ENCODE results near the gene ADAM19. TPM values are rescaled to one million over a fixed set of nuclear protein-coding genes. Genes with fewer than 3 reads are reported as not detected.

Gene ADAM19
- total and polyA plus RNA-seq, 2 donors (not counting 1 experiment from before 2014, with no cell fraction given): 13.0 to 65.2 TPM

DNA sequence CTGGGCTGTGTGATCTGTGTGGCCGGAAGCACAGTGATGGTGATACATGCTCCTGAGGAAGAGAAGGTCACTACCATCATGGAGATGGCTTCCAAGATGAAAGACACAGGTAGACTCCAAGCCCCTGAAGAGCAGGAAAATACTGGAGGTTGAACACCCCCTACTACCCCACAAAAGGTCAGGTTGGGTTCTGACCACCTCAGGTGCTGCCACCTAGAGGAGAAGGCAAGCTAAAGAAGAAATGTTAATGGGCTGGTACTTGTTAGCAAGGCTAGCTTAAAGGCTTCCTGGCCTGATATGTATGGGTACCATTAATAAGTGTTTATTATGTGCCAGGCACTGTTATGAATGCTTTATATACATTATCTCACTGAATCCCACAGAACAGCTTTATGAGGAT is 103.9 kb downstream of the ADAM19 start:
- TF ChIP-seq CTCF (conservative IDR thresholded peaks at IDR 0.05 in 1 of 2, IDR thresholded peaks at IDR 0.05 in 1 of 2; ENCODE audit: low read depth in 1 of 2, low read length in 2 of 2) (peak; percentile 55 to 67), EZH2 (IDR thresholded peaks at IDR 0.05; ENCODE audit: low read length, missing control alignments) (no peak)
- peak; percentile 31 to 42 for DNase-seq (ENCODE audit: low read depth in 2 of 2)

DNA sequence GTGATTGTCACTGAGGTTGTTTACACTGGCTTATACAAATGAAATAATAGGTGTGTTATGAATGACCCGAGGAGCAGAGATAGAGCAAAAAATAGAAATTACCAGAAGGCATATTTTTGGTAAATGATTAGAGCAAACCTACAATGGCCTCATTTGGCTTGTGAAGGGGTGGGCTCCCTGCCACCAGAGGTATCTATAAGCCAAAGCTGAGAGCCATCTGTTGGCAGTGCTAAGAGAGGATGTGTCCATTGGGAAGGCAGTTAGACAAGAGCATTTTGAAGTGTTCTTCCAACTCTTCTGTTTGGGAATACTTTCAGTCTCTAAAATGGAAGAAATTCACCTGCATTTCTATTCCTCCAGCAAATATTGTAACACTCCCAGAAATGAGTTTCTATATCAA is 104.9 kb downstream of the ADAM19 start:
- no peaks in the 10 kb centered on the region for H3K27me3 ChIP-seq (ENCODE audit: control insufficient read depth, insufficient read depth, low read length)
- H3K4me2 ChIP-seq (ENCODE audit: extremely low read depth, insufficient read depth, low read length): no peak overlapping the region
- H3K9ac ChIP-seq (ENCODE audit: insufficient read depth, low read length): no peak overlapping the region
- no peaks in the 10 kb centered on the region for H3K79me2 ChIP-seq (ENCODE audit: control insufficient read depth, insufficient read depth, low read length)
- no peaks in the 10 kb centered on the region for H3K9me3 ChIP-seq (ENCODE audit: control insufficient read depth, insufficient read depth, low read depth, low read length)
- no peak for TF ChIP-seq EZH2 (IDR thresholded peaks at IDR 0.05; ENCODE audit: low read length, missing control alignments)
- H3K27ac ChIP-seq (ENCODE audit: insufficient read depth, low read length): no peak overlapping the region
- no peak for DNase-seq (ENCODE audit: low read depth in 2 of 2)
- no peak overlapping the region for H2AFZ ChIP-seq (ENCODE audit: low read length)
- peaks cover 2% of the 10 kb centered on the region for H3K4me1 ChIP-seq (ENCODE audit: control insufficient read depth, extremely low read depth, insufficient read depth, low read length)
- H3K4me3 ChIP-seq (replicated peaks in 1 of 4; ENCODE audit: control extremely low read depth in 1 of 4, insufficient read depth in 1 of 4, low read depth in 3 of 4, low read length in 4 of 4): no peak overlapping the region
- H4K20me1 ChIP-seq (ENCODE audit: control insufficient read depth, extremely low read depth, insufficient read depth, low read length): no peaks in the 10 kb centered on the region
- H3K36me3 ChIP-seq (ENCODE audit: control insufficient read depth, insufficient read depth, low read length): no peaks in the 10 kb centered on the region

More for the DNA sequence above, 103.9 kb downstream of the ADAM19 start:
- Histone ChIP-seq H3K27me3 (ENCODE audit: control insufficient read depth, insufficient read depth, low read length) (no peaks in the 10 kb centered on the region), H3K36me3 (ENCODE audit: control insufficient read depth, insufficient read depth, low read length) (no peaks in the 10 kb centered on the region), H3K4me2 (ENCODE audit: extremely low read depth, insufficient read depth, low read length) (no peak overlapping the region), H3K27ac (ENCODE audit: insufficient read depth, low read length) (no peak overlapping the region), H3K9me3 (ENCODE audit: control insufficient read depth, insufficient read depth, low read depth, low read length) (no peaks in the 10 kb centered on the region), H3K4me3 (replicated peaks in 1 of 4; ENCODE audit: control extremely low read depth in 1 of 4, insufficient read depth in 1 of 4, low read depth in 3 of 4, low read length in 4 of 4) (no peak overlapping the region), H3K4me1 (ENCODE audit: control insufficient read depth, extremely low read depth, insufficient read depth, low read length) (peaks cover 2% of the 10 kb centered on the region), H2AFZ (ENCODE audit: low read length) (no peak overlapping the region), H3K79me2 (ENCODE audit: control insufficient read depth, insufficient read depth, low read length) (no peaks in the 10 kb centered on the region), H3K9ac (ENCODE audit: insufficient read depth, low read length) (no peak overlapping the region), H4K20me1 (ENCODE audit: control insufficient read depth, extremely low read depth, insufficient read depth, low read length) (no peaks in the 10 kb centered on the region)

DNA sequence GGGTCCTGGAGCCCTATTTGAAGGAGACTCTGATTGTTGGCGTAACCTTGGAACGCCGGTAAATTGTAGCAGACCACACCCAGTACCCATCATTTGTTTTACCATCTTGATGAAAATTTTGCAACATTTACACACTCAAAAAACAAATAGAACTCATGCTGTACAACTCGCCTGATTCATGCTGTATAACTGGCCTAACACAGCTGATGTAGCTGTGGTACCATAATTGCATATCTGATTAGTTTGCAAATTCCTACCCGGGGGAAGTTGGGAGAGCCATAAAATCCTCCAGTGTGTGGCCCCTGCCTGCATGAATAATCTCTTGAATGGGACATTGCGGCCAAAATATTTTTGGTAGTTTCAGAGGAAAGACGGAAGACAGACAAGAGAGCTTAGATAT is 105.9 kb downstream of the ADAM19 start:
- Histone ChIP-seq H3K27ac (ENCODE audit: insufficient read depth, low read length) (no peak overlapping the region), H3K4me2 (ENCODE audit: extremely low read depth, insufficient read depth, low read length) (no peak overlapping the region)
- no peak for DNase-seq (ENCODE audit: low read depth in 2 of 2)

More for the DNA sequence above, 105.9 kb downstream of the ADAM19 start:
- no peaks in the 10 kb centered on the region for H4K20me1 ChIP-seq (ENCODE audit: control insufficient read depth, extremely low read depth, insufficient read depth, low read length)
- H3K9ac ChIP-seq (ENCODE audit: insufficient read depth, low read length): no peak overlapping the region
- H3K27me3 ChIP-seq (ENCODE audit: control insufficient read depth, insufficient read depth, low read length): no peaks in the 10 kb centered on the region
- no peak overlapping the region for H3K4me3 ChIP-seq (replicated peaks in 1 of 4; ENCODE audit: control extremely low read depth in 1 of 4, insufficient read depth in 1 of 4, low read depth in 3 of 4, low read length in 4 of 4)
- TF ChIP-seq CTCF (conservative IDR thresholded peaks at IDR 0.05 in 1 of 2, IDR thresholded peaks at IDR 0.05 in 1 of 2; ENCODE audit: low read depth in 1 of 2, low read length in 2 of 2): no peak
- TF ChIP-seq EZH2 (IDR thresholded peaks at IDR 0.05; ENCODE audit: low read length, missing control alignments): no peak
- no peak overlapping the region for H2AFZ ChIP-seq (ENCODE audit: low read length)
- no peaks in the 10 kb centered on the region for H3K36me3 ChIP-seq (ENCODE audit: control insufficient read depth, insufficient read depth, low read length)
- no peaks in the 10 kb centered on the region for H3K79me2 ChIP-seq (ENCODE audit: control insufficient read depth, insufficient read depth, low read length)
- peaks cover 2% of the 10 kb centered on the region for H3K4me1 ChIP-seq (ENCODE audit: control insufficient read depth, extremely low read depth, insufficient read depth, low read length)
- H3K9me3 ChIP-seq (ENCODE audit: control insufficient read depth, insufficient read depth, low read depth, low read length): no peaks in the 10 kb centered on the region
